ENCODE measurements around the gene PDE9A. TPM values are rescaled to one million over a fixed set of nuclear protein-coding genes. Genes with fewer than 3 reads are reported as not detected.
"Not testable (repeated sequence)": the region's sequence is repeated elsewhere in the genome, so short reads cannot be mapped to it uniquely, and the experiment has no call there.

Gene PDE9A
- total RNA-seq, 1 experiment from 2014 or later = 44.8 TPM

GRCh38 chr21:42711667-42712066 is 58.2 kb downstream of the PDE9A start:
- ATAC-seq (no peak), DNase-seq (ENCODE audit: low spot score) (no peak)
- H3K27ac Mint-ChIP-seq = peak overlapping the region; percentile 14; the same call in 1 of the 2 replicates
- no peaks in the 10 kb centered on the region for H3K27me3 Mint-ChIP-seq (ENCODE audit: low read depth)
- H3K4me3 Mint-ChIP-seq = no peak overlapping the region
- H3K36me3 Mint-ChIP-seq = peaks cover 19% of the 10 kb centered on the region
- no peaks in the 10 kb centered on the region for H3K9me3 Mint-ChIP-seq
- H3K4me1 Mint-ChIP-seq = peaks cover 17% of the 10 kb centered on the region
- TF ChIP-seq SP1 (CRISPR knock-in tag; conservative IDR thresholded peaks at IDR 0.05) = no peak
- CTCF ChIA-PET = no interaction called here
- POLR2A ChIA-PET = interaction anchor here (0.6 kb wide), 1 partner anchor 87 kb away, joined by 3 read pairs; no protein-coding TSS in a partner anchor

GRCh38 chr21:42715427-42715826 is 62.0 kb downstream of the PDE9A start:
- H3K4me3 Mint-ChIP-seq; DNase-seq (ENCODE audit: low spot score); H3K9me3 Mint-ChIP-seq; ATAC-seq; H3K4me1 Mint-ChIP-seq; H3K27ac Mint-ChIP-seq; H3K27me3 Mint-ChIP-seq (ENCODE audit: low read depth); POLR2A ChIA-PET: not testable (repeated sequence)
- CTCF ChIA-PET = interaction anchor here (0.7 kb wide), 1 partner anchor 323 kb away, joined by 3 read pairs; no protein-coding TSS in a partner anchor
- peak; percentile 90 for TF ChIP-seq GABPB1 (CRISPR knock-in tag; IDR thresholded peaks at IDR 0.05)
- peaks cover 11% of the 10 kb centered on the region for H3K36me3 Mint-ChIP-seq

- Mint-ChIP-seq H3K9me3 (no peaks in the 10 kb centered on the region), H3K27me3 (ENCODE audit: low read depth) (no peaks in the 10 kb centered on the region), H3K27ac (peak overlapping the region; percentile 23; the same call in 1 of the 2 replicates), H3K4me1 (no peaks in the 10 kb centered on the region; the same call in 1 of the 2 replicates), H3K36me3 (peaks cover 9% of the 10 kb centered on the region), H3K4me3 (no peak overlapping the region)
- CTCF ChIA-PET = interaction anchor here (0.6 kb wide), 1 partner anchor 15 kb away, joined by 4 read pairs; no protein-coding TSS in a partner anchor
- DNase-seq (ENCODE audit: low spot score) (no peak), ATAC-seq (no peak)
- TF ChIP-seq CBFB (CRISPR knock-in tag; IDR thresholded peaks at IDR 0.05; ENCODE audit: low read depth) (no peak), KAT7 (CRISPR knock-in tag; IDR thresholded peaks at IDR 0.05; ENCODE audit: borderline replicate concordance) (no peak), STAT6 (CRISPR knock-in tag; conservative IDR thresholded peaks at IDR 0.05; ENCODE audit: low read depth) (no peak), ZNF512 (CRISPR knock-in tag; IDR thresholded peaks at IDR 0.05; ENCODE audit: borderline replicate concordance) (no peak), ZNF423 (CRISPR knock-in tag; IDR thresholded peaks at IDR 0.05) (no peak), ZBTB21 (CRISPR knock-in tag; IDR thresholded peaks at IDR 0.05; ENCODE audit: borderline replicate concordance) (no peak), SP1 (CRISPR knock-in tag; conservative IDR thresholded peaks at IDR 0.05) (no peak), FOXP4 (CRISPR knock-in tag; IDR thresholded peaks at IDR 0.05) (no peak), JUN (CRISPR knock-in tag; IDR thresholded peaks at IDR 0.05) (no peak), FOXK1 (CRISPR knock-in tag; IDR thresholded peaks at IDR 0.05) (no peak), NR3C1 (CRISPR knock-in tag; conservative IDR thresholded peaks at IDR 0.05; ENCODE audit: low read depth) (no peak), ZSCAN18 (CRISPR knock-in tag; IDR thresholded peaks at IDR 0.05) (no peak), RORB (CRISPR knock-in tag; IDR thresholded peaks at IDR 0.05) (no peak), NFYB (CRISPR knock-in tag; conservative IDR thresholded peaks at IDR 0.05; ENCODE audit: low read depth) (no peak), TP53 (CRISPR knock-in tag; IDR thresholded peaks at IDR 0.05) (no peak), ETV6 (CRISPR knock-in tag; IDR thresholded peaks at IDR 0.05) (no peak), ZNF138 (CRISPR knock-in tag; conservative IDR thresholded peaks at IDR 0.05) (no peak), ZNF263 (CRISPR knock-in tag; IDR thresholded peaks at IDR 0.05; ENCODE audit: low read depth) (no peak), CREB1 (CRISPR knock-in tag; IDR thresholded peaks at IDR 0.05) (no peak), MXD4 (CRISPR knock-in tag; IDR thresholded peaks at IDR 0.05; ENCODE audit: borderline replicate concordance) (no peak)
- POLR2A ChIA-PET = no interaction called here
These were observed 62.7 kb downstream of the PDE9A start for GRCh38 chr21:42716074-42716473.

- H3K36me3 Mint-ChIP-seq; DNase-seq (ENCODE audit: low spot score); H3K9me3 Mint-ChIP-seq; H3K4me1 Mint-ChIP-seq; H3K27ac Mint-ChIP-seq; H3K4me3 Mint-ChIP-seq; H3K27me3 Mint-ChIP-seq (ENCODE audit: low read depth); POLR2A ChIA-PET: not testable (repeated sequence)
- peak; percentile 67 for ATAC-seq
- CTCF ChIA-PET = interaction anchor here (0.7 to 1.4 kb wide), 5 partner anchors 14 to 128 kb away, joined by 3 to 5 read pairs (median 3); no protein-coding TSS in a partner anchor
These were observed 67.1 kb downstream of the PDE9A start for GRCh38 chr21:42720484-42720883.

Data from WTC11 (cell line).